HK-2 (cell line): ENCODE measurements around the gene CCDC169.

ENCODE experiments used
- DNase-seq: peaks from one replicate; pipeline ENCODE4 v3.0.0-alpha.2; 2018; ENCODE audit not compliant: unreplicated experiment

CCDC169 gene

DNA sequence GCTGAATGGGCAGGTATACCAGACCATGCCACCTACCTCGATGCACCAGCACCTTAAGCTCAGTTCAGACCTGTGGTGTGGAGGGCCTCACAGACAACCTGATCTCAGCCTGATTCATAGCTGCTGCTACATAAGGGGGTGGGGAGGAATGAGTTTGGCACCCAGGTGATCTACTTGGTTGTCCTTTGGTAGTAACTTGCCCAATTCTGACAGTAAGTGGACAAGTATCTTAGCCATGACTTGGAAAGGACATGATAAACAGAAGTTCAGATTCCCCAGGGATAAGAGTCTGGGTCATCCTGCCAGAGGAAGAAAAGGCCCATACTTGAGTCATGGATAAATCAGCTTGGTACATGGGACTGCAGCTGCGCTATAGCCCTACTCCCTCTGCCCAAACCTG is 54.9 kb downstream of the CCDC169 start:
- DNase-seq = no peak

- DNase-seq = no peak
These were observed 66.4 kb downstream of the CCDC169 start for GRCh38 chr13:36231236-36231635.

DNA sequence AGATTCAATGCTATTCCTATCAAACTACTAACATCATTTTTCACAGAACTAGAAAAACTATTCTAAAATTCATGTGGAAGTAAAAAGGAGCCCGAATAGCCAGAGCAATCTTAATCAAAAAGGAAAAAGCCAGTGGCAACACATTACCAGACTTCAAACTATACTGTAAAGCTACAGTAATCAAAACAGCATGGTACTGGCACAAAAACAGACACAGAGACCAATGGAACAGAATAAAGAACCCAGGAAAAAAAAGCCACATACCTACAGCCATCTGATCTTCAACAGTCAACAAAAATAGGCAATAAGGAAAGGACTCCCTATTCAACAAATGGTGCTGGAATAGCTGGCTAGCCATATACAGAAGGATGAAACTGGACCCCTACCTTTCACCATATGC is 72.9 kb downstream of the CCDC169 start:
- no peak for DNase-seq

DNA sequence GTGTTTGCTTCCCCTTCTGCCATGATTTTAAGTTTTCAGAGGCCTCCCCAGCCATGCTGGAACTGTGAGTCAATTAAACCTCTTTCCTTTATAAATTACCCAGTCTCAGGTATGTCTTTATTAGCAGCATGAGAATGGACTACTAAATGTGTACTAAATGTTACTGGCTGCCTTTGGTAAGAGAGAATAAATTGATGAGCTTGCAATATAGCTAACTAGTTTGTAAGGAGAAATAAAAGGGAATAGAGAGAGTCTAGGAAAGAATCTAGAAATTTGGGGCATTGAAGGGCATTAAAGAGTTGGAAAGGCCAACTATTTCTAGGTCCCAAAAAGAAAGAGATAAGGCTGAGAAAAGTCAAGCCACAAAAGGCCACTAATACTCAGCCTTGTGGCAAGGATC is 77.7 kb downstream of the CCDC169 start:
- no peak for DNase-seq

DNA sequence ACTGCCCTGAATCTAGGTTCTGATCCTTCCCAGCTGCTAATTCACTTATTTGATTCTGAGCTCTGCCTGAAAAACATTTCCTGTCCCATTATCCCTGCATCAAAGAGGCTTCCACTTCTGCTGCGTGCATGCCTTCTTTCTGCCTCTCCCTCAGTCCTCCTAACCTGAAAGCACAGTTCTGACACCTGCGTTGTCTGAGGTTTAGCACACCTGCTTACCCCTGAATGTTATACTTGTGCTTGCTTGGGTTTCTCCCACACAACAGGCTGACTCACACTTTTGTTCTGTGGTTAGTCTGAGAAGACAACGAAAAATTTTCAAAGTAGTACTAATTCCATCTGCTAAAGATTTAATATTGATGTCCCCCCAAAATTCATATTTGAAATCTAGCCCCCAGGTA is 80.2 kb downstream of the CCDC169 start:
- DNase-seq = no peak

- DNase-seq = no peak
These were observed 83.3 kb downstream of the CCDC169 start, which contains the start of gene SOHLH2 for GRCh38 chr13:36214163-36214921. Gene SOHLH2 (minus strand): TSS chr13:36214556. CDS start chr13:36214526, 30 bp downstream.

DNA sequence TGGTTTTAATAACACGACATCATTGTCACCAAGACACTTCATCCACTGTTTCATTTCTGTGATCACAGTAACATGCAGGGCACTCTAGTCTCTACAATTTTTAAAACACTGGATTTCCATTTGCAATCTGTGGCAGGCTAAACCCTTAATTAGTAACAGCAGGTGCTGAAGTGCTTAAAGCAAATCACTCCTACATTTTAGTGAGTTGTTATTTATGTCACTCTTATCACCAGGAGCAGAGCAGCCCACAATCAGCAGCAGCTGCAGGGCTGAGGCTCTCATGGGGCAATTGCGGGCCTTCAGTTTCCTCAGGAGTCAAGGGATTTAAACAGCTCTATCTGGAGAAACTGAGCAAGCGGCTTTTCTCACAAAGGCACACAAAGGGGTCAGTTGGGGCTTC is 84.8 kb downstream of the CCDC169 start:
- no peak for DNase-seq

DNA sequence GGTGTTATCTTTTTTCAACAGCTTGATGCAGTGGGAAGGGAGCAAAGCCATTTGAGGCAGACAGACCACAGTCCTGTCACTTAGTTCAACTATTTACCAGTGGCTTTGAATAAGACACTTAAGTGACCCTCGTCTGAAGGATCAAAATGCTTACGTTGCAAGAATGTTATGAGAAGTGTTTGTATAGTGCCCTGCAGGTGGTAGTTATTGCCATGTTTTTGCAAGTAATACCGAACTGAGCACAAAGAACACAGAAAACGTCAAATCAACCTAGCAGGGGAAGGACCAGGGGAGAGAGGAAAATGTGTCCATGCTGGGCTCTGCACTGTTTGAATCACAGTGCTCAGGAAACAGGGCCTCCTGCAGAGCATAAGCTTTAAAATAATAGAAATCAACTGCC is 86.0 kb downstream of the CCDC169 start:
- no peak for DNase-seq

DNA sequence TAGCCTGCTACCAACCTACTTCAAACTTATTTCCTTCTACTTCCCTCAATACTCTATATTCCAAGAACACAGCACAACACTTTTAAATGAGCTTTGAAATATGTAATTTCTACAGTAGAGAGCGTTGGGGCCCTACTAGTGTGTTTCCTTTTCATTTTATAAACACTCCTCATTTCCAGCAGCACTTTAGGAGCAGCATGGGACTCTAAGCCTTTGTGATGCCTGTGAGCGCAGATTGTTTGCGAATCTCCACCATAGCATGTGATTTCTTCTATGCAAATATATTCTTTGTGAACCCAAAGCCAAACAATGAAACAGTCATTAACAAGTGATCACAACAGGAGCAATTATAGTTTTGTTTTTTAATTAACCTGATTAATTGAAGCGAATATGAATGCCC is 86.9 kb downstream of the CCDC169 start:
- no peak for DNase-seq

- no peak for DNase-seq
These were observed 89.9 kb downstream of the CCDC169 start for GRCh38 chr13:36207672-36208071.

GRCh38 chr13:36193151-36193855 is 104.3 kb downstream of the CCDC169 start:
- no peak for DNase-seq

DNA sequence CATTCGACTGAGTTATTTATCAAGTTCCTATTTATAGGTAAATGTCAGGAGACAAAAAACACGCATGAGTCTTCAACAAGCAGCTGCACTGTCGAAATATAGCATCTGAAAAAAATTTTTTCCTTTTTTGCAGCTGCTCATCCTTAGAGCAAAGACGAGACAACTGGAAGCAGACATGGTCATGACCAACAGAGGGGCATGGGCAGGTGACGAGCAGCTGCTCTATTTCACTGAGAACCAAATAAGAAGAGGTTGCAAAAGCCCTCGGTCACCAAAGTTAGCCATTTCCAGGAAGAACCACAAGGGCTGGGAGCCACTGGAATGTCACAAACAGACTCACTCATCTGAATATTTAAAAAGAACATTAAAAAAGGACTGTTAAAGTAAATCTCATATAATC is 105.4 kb downstream of the CCDC169 start:
- DNase-seq = no peak

DNA sequence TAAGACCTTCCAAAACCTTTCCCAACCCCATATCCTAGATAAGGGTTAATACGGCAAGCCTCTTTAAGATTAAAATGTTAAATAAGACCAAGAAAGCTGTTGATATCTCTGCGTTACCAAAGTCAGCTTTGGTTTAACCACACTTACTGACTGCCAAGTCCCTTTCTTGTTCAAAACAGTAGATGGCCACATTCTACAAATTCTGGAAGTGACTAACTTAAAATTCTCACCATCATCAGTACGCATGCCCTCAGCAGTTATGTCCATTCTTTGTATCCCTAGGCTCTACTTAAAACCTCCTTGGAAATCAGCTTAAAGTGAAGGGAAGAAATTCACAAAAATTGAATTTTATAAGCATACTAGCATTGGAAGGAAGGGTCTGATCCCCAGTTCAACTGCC is 106.8 kb downstream of the CCDC169 start:
- no peak for DNase-seq

- DNase-seq = no peak
These were observed 109.2 kb downstream of the CCDC169 start for GRCh38 chr13:36188441-36188840.

- no peak for DNase-seq
These were observed 113.7 kb downstream of the CCDC169 start for GRCh38 chr13:36183901-36184300.
